Hematopoietic multipotent progenitor cell (in vitro differentiated cells): ENCODE data around the gene ACSL3. TPM values are rescaled to one million over a fixed set of nuclear protein-coding genes. Genes with fewer than 3 reads are reported as not detected.

Source experiments
- DNase-seq, 3 donors: peaks; one replicate each; pipeline ENCODE4 v3.0.0-alpha.2; 2011 to 2015; ENCODE audit warnings: low read depth in 2 of 3, low spot score in 2 of 3
- total RNA-seq: library from RNA; depleted of rRNA; stranded (reverse); fragments of >200 nt; gene quantifications from one replicate; pipeline ENCODE4 v1.2.3, GENCODE V29; 2012

ACSL3 gene
- total RNA-seq, 1 donor = 18.9 TPM

DNA sequence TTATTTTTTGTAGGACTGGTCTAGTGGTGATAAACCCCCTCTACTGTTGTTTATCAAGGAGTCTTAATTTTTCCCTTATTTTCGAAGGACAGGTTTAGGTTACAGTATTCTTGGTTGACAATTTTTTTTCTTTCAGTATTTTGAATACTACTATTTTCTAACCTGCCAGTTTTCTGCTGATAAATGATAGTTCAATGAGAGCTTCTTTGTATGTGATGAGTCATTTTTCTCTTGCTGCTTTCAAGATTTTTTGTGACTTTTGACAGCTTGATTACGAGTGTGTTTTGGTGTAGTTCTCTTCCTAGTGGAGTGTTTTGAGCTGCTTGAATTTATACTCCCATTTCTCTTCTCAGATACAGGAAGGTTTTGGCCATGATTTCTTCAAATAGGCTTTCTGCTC lies 77.5 kb downstream of the ACSL3 start:
- peak in 1 of 3 donors; percentile 13 for DNase-seq

DNA sequence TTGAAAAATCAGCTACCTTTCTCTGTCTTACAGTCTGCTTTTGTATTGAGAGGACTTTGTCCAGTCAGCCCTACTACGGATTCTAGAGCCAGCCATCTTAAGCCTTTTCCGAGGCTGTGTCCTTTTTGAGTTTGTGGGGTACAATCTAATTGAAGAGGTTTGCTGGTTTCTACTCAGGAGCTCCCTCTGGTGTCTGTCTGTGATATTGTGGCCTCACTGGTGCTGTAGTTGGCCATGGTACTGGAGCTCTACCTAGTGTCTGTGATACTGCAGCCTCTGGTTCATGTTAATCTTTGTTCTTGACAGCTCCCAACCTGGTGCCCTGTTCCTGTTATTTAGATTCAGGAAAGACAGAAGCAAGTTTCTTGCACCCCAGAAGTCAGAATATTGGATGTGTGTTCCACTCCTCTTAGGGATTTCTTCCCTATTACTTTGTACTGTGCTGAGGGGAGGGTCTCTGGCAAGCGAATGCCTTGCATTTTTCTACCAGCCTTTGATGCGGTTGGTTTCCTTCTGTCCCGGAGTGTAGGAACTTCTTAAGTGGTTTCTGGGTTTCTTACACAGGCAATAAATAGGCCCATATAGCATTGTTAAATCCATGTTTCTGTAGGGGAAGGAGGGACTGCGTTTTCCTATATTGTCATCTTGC lies 78.5 kb downstream of the ACSL3 start:
- DNase-seq = peak; percentile 11 to 55 (median 39)

DNA sequence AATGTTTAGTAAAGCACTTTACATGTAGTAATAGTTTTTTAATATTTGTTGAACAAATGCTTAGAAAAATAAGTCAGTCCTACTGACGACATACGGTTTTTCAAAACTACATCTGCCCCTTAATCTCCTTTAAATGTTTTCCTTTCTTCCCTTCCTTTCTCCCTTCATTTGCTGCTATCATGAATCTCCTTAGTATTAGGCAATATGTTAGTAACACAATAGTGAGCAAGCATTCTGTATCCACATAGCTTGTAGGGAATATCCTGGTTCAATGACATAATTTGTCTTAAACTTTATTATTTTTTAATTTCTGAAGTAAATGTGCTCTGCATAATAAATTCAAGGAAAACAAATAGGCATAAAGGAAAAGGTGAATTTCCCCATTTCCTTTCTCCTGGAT lies 79.1 kb downstream of the ACSL3 start:
- DNase-seq = no peak

DNA sequence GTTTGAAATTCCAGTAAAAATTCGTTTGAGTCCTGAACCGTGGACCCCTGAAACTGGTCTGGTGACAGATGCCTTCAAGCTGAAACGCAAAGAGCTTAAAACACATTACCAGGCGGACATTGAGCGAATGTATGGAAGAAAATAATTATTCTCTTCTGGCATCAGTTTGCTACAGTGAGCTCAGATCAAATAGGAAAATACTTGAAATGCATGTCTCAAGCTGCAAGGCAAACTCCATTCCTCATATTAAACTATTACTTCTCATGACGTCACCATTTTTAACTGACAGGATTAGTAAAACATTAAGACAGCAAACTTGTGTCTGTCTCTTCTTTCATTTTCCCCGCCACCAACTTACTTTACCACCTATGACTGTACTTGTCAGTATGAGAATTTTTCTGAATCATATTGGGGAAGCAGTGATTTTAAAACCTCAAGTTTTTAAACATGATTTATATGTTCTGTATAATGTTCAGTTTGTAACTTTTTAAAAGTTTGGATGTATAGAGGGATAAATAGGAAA lies 80.7 kb downstream of the ACSL3 start:
- no peak for DNase-seq

DNA sequence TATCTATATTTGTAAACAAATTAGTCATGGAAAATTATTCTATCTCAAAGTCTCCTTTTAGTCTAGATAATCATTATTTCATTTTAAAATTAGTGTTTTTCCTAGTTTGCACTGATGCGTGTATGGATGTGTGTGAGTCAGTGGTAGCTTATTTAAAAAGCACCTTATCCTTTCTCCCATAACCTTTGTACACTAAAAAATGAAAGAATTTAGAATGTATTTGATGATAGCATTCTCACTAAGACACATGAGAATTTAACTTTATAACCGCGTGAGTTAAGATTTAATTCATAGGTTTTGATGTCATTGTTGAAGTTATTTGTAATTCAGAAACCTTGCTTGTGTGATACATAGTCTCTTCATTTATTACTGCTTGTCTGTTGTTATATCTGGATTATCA lies 81.7 kb downstream of the ACSL3 start:
- DNase-seq = no peak

DNA sequence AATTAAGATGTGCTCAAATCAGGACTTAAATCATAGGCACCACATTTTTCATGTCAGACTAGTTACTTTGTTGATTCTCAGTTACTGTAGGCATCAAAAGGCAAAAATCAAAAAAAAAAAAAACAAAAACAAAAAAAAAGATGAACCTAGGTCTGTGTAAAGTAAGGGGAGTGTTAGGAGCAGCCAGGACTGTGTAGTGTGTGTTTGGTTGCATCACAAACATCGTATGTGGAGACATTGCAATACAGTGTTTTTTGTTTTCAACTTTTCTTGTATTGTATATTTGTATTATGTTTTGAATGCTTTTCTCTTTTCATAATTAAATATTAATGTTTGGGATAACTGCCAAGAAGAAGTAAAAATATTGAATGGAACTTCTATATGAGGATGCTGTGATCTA lies 82.1 kb downstream of the ACSL3 start:
- no peak for DNase-seq

DNA sequence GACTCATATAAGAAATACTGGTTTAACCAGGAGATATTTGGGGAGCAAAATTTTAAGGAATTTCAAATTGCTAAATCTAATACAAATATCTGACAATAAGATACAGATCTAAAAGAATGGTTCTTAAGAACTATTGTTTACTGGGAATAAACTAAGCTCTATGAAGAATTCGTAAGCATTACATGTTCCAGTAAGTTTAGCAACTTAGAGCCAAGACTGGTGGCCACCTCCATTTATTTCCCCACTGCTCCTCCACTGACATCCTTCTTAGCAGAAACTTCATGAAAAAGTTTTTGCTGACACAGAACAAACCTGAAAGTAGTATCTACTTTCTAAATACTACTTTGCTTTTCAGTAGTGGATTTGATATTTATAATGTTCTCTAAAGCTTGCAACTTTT lies 83.0 kb downstream of the ACSL3 start:
- DNase-seq = no peak

DNA sequence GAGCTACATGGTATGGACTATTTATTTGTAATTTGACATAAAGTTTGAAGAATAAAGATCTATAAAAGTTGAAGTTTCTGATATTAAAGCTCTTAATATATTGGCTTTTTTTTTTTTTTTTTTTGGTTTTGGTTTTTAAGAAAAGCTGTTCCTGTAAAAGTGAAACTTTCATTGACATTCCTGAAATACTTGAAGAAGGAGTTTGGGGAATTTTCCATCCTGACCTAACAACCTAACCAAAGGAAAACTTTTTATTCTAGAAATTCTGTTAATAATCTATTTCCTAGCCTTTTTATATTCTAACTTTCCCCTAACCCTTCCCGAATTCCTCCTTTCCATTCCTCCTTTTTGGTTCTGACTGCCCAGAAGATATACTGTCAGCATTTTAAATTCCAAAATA lies 83.7 kb downstream of the ACSL3 start:
- no peak for DNase-seq

DNA sequence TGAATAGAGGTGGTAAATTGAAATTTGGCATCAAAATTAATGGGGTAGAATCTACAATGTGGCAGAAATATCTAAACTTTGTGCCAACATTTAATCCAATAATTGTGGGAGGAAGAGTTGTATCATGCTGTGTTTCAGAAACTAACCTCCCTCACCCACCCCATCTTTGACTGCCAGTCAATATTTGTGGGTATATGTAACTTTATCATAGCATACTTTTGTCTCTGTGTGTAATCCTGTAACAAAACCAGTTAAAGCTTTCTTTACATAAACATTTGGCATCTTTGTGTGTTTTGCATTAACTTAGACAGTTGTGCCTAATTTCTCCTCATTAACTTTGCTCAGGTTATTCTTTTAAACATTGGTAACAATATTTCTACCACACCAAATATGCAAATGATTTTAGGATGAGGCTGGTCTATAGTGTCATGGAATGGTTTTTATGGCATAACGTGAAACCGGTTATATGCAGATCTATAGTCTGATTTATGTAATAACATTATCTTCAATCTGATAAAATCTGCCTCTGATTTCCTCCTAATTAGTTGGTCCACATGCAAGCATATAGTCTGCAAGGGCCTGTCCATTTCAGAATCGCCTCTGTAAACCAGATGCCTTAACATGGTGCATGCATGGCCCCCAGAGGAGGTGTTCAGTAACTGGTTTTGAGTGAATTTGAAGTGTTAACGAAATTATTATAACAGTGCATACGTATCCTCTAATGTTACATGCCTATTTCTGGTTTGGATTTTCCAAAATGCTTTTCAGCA lies 84.3 kb downstream of the ACSL3 start:
- no peak for DNase-seq

DNA sequence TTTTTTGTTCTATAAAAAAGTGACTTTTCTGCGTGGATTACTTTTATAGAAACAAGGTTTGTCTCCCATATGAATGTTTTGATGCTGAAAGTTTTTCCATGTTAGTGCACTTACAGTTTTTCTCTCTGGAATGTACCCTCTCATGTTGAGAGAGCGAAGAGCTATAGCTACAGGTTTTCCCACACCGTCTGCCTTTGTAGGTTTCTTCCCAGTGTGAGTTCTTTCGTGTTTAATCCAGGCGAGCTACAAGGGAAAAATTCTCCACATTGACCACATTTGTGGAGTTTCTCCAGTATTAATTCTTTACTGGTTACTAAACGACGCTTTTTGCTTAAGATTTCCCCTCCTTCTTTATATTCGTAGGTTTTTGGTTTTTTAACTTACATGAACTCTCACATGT lies 85.1 kb downstream of the ACSL3 start:
- no peak for DNase-seq

DNA sequence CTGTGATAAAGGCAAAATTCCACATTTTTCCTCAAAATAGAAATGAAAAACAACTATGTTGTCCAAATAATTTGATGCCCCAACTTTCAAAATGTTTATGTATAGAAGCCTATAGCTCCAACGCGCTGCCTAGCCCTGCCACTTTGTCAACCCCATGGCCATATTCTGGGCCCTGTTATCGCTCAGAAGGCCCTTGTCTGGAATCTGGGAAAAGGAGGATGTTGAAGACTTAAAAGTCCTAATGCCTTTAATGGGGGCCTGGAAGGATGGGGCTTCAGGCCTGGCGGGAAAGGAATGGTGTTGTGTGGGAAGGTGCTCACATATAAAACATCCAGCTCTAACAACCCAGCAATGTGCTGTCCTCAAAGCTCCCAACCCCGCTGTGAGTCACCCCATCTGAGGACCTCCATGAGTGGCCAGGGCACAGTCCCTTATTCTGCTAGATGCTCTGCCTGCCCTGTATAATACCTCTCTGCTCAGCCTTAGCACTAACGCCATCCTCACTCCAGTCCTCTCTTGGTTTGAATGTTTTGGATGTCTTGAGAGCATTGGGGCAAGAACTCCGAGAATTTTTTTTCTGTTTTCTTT lies 86.0 kb downstream of the ACSL3 start:
- DNase-seq = no peak

DNA sequence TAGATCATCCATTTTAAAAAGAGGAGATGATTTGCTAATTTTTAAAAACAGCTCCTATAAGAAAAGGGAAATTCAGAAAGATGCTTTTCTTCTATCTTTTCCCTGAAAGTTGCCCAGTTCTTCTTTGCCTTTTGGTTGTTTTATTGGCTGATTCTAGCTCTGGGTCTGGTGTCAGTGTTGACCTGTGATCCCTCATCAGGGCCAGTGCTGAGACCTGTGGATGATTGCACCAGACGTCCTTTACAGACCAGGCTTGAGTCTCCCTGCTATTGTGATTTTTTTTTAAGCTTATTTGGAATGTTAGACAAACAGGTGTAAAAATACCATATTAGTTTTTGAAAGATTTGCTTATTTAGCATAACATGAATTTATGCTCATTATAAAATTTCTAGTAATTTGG lies 88.2 kb downstream of the ACSL3 start:
- no peak for DNase-seq

DNA sequence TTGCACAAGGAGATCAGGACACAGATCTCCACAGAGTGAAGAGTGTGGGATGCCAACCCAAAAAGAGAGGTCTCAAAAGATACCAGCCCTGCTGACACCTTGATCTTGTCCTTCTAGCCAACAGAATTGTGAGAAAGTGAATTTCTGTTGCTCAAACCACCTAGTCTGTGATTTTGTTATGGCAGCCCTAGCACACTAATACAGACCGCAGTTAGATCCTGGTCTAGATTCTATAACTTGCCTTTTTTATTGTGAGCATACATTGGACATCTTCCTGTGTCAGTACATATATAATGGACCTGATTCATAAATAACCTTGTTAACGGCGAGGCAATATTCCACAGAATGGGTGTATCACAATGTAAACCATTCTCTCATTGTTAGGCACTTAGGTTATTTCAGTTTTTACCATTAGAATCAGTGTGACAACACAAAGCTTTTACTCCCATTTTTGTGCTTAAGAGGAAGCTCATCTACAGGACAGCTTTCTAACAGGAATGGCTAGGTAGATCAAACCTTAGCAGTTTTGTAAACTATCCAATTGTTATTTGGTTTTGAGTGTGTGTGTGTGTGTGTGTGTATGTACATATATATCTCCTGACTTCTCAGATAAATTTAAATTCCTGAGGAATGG lies 89.0 kb downstream of the ACSL3 start:
- no peak for DNase-seq

DNA sequence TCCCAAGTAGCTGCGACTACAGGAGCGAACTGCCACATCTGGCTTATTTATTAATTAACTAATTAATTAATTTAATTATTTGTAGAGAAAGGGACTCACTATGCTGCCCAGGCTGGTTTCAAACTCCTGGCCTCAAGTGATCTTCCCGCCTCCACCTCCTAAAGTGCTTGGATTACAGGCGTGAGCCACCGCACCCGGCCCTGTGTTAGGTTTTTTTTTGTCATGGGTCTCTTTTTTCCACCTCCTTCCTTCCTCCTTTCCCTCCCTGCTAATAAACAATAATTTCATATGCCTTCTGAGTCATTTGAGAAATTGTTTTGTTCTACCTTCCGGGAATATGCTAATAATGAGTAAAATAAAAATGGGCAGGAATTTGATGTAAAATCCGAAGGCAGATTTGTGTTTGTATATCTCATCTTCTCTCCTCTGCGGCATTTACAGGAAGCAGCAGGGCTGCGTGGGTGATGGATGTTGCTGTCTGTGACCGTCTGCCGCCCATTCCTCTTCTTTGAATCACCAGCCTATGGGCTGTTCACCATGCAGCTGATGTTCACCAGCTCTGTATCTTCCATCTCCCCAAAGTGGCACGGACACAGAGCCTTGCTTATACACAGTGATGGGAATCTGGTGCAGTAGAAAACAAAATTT lies 89.9 kb downstream of the ACSL3 start:
- no peak for DNase-seq

DNA sequence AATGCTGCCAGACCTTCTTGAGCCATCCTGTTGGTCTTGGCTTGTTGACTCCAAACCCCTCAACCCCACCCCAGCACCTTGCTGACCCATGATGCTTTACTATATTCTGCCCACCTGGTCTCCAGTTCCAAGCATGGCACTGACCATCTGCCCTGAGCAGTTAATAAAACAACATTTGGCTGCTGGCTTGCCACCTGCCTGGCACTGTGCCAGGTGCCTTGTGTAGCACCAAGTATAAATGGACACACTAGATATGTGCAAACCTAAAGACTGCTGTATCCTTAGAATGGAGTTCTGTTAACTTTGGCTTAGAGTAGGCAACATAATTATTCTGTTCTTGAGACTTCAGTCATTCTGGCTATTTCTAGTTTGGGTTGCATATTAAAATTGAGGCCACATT lies 91.4 kb downstream of the ACSL3 start:
- no peak for DNase-seq

DNA sequence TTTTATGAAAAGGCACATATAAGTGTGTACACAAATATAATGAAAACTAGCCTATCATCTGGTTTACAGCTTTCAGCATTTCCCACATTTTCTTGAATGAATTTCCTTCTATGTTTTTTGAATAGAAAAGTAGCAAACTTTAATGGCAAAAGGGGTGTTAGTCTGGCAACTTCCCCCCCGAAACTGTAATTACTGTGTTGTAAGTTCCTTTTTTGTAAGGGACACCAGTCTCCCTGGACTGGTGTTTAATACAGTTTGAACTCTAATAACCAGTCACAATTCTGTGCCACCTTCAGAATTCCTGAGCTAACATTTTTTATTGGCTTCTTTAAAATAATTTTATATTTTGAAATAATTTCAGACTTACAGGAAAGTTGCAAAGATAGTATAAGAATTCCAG lies 94.2 kb downstream of the ACSL3 start:
- DNase-seq = no peak

DNA sequence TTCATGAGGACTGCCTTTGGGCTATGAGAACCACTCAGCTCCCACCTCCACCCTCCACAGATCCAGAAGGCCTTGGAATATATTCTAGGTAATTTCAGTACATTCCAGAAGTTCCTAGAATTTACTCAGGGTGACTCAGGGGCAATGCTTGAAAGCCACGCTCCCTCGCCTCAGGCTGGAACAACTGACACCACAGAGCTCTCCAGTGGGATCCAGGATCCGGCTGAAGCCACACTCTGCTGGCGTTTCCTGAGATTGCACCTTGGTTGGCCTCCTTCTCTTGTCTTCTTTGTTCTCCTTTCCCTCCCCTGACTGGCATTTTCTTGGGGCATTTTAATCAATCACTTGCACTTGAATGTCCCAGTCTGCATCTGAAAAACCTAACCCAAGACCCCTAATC lies 98.5 kb downstream of the ACSL3 start:
- DNase-seq = no peak

DNA sequence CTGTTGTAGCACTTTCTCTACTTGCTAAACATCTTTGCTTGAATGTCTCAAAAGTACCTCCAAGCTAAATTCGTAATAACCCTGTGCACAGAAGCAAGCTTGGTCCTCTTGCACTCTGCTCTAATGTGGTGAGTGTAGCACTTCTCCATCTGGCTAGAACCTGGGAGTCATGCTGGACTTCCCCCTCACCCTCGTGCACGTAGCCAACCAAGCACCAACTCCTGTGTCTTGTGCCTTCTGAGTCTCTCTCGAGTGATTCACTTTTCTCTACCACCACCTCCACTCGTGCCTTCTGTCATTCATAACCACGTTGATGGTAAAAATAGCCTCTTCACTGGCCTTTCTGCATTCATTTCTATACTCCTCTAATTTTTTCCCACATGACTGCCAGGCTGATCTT lies 99.3 kb downstream of the ACSL3 start:
- DNase-seq = no peak

DNA sequence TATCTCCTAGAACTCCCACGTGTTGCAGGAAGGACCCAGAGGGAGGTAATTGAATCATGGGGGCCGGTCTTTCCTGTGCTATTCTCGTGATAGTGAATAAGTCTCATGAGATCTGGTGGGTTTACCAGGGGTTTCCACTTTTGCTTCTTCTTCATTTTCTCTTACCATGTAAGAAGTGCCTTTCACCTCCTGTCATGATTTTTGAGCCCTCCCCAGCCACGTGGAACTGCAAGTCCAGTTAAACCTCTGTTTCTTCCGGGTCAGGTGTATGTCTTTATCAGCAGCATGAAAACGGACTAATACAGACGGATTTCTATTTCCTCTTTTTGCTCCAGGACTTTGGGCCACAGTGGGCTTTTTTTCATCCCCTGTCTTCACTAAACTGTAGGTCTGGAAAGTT lies 102.8 kb downstream of the ACSL3 start:
- DNase-seq = no peak

DNA sequence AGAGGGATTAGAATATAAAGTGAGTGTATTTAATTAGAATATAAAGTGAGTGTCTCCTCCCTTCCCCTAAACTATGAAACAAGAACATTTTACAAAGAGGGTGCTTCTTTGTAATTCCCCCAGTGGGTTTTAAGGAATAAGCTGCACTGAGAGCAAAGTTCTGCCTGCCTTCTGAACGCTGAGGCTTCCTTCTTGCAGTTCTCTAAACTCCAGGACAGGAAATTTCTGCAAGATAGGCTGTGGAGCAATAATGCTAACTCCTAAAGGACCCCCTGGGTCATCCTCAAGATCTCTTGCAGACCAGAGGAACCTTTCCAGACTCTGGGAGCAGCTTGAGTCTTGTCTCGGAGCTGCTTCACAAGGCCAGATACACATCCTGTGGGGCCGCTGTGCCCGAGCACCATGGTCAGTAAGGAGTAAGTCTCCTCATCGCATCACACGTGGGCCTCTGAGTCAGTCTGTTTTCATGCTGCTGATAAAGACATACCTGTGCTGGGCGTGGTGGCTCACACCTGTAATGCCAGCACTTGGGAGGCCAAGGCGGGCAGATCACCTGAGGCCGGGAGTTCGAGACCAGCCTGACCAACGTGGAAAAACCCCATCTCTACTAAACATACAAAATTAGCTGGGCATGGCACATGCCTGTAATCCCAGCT lies 103.7 kb downstream of the ACSL3 start:
- DNase-seq = no peak

DNA sequence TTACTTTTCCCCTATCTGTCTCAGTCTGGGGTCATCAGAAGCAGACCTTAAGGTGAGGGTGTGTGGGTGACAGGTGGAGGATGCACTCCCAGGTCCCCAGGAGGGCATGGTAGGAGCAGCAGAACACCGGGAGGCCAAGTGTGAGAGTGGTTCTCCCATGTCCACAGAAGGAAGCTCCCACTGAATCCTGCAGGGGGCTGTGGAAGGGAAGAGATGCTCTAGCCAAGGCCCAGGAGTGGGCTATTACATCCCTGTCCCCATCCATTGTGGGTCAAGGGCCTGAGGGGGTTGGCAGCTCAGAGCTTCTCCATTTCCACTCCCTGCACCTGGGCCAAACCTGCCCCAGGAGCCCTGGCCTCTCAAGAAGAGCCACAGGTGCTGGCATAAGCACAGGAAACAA lies 104.7 kb downstream of the ACSL3 start:
- no peak for DNase-seq
